GM19324 (cell line): ENCODE results near the gene PTPRN2.
"Not testable (repeated sequence)": the region's sequence is repeated elsewhere in the genome, so short reads cannot be mapped to it uniquely, and the experiment has no call there.

ENCODE experiments used
- ATAC-seq: cut with Tn5 transposase; IDR thresholded peaks from one replicate; pipeline ENCODE4 v1.9.1; 2021; ENCODE audit warnings: mild to moderate bottlenecking, moderate library complexity; ENCODE audit not compliant: unreplicated experiment, low FRiP score

The PTPRN2 gene

GRCh38 chr7:158277219-158278141 lies 310.1 kb downstream of the PTPRN2 start:
- ATAC-seq: no peak

GRCh38 chr7:158276414-158277218 lies 311.0 kb downstream of the PTPRN2 start:
- no peak for ATAC-seq

GRCh38 chr7:158275711-158276413 lies 311.8 kb downstream of the PTPRN2 start:
- ATAC-seq: no peak

- no peak for ATAC-seq
Observed at GRCh38 chr7:158274996-158275395, 312.6 kb downstream of the PTPRN2 start.

GRCh38 chr7:158274404-158274811 lies 313.2 kb downstream of the PTPRN2 start:
- no peak for ATAC-seq

- ATAC-seq: not testable (repeated sequence)
Observed at GRCh38 chr7:158273756-158274342, 313.8 kb downstream of the PTPRN2 start.

- no peak for ATAC-seq
Observed at GRCh38 chr7:158273138-158273651, 314.4 kb downstream of the PTPRN2 start.

- no peak for ATAC-seq
Observed at GRCh38 chr7:158272509-158273137, 315.0 kb downstream of the PTPRN2 start.

GRCh38 chr7:158272091-158272490 lies 315.5 kb downstream of the PTPRN2 start:
- no peak for ATAC-seq

- ATAC-seq: no peak
Observed at GRCh38 chr7:158271646-158272045, 316.0 kb downstream of the PTPRN2 start.

GRCh38 chr7:158270856-158271413 lies 316.7 kb downstream of the PTPRN2 start:
- no peak for ATAC-seq

GRCh38 chr7:158270106-158270775 lies 317.4 kb downstream of the PTPRN2 start:
- ATAC-seq: no peak

- no peak for ATAC-seq
Observed at GRCh38 chr7:158268816-158269535, 318.6 kb downstream of the PTPRN2 start.

GRCh38 chr7:158267742-158268435 lies 319.7 kb downstream of the PTPRN2 start:
- no peak for ATAC-seq

- no peak for ATAC-seq
Observed at GRCh38 chr7:158266817-158267741, 320.5 kb downstream of the PTPRN2 start.

GRCh38 chr7:158266426-158266816 lies 321.2 kb downstream of the PTPRN2 start:
- no peak for ATAC-seq

- ATAC-seq: no peak
Observed at GRCh38 chr7:158265743-158266080, 321.9 kb downstream of the PTPRN2 start.
